Medulla oblongata (tissue), 1 donor: Measurements from ENCODE around the gene NUDT3.
"Not testable (repeated sequence)": the region's sequence is repeated elsewhere in the genome, so short reads cannot be mapped to it uniquely, and the experiment has no call there.

Source experiments
- DNase-seq: peaks from one replicate; pipeline ENCODE4 v3.0.0-alpha.2; 2015; ENCODE audit errors: extremely low spot score

The NUDT3 gene

GRCh38 chr6:34252395-34252794 lies 140.1 kb downstream of the NUDT3 start:
- not testable (repeated sequence) for DNase-seq

DNA sequence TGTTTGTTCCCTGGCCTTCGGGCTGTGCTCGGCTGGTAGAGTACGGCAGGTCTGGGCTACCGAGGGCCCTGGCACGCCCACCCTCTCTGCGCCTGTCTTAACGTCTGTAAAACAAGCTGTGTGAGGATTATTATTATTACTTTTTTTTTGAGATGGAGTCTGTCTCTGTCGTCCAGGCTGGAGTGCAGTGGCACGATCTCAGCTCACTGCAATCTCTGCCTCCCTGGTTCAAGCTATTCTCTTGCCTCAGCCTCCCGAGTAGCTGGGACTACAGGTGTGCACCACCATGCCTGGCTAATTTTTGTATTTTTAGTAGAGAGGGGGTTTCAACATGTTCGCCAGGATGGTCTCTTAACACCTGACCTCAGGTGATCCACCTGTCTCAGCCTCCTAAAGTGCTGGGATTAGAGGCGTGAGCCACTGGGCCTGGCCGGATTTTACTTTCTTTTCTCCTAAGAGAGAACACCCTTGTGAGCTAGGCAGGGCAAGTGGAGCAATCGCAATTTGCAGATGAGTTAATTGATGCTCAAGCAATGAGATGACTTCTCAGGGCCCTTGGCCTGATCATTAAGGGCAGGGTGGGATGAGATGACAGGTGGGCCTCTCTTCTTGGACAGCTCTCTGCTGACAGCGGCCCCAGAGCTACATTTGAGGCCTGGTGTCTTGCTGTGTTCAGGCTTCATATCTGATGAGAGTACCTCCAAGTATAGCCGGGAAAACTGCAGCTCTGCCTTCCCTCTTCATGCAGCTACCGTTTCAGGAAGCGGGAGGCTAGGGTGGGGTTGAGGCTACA lies 142.8 kb downstream of the NUDT3 start:
- DNase-seq = no peak

DNA sequence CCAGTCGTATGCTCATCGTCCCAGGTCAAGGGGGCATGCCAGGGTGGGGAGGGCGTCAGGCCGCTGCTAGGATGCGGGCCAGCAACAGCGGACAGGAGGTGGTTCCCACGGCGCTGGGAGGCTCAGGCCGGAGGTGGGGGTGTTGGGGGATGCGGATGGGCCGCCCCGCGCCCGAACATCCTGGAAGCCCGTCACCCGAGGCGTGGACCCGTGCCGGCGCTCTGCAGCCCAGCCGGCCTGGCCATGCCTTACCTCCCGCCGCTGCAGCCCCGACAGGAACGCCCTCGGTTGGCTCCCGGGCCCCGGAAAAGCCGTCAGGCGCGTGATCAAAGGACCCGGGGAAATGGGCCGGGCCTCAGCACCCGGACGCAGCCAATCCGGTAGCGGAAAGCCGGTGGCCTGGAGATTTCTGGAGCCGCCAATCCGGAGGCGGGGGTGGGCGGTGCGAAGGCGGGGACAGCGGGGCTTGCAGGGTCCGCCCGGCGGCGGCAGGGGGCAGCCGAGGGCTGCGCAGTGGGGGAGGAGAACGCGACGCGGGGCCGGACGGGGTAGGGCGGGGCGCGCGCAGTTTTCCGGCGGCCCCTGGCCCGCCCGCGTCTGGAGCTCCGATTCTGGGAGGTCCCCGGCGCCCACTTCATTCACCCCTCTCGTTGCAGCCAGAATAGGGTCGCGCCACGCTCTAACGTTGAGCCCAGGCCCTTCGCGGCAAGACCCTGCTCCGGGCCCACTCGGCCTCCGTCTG lies 143.6 kb downstream of the NUDT3 start, which contains the start of gene SMIM29:
Gene SMIM29 (minus strand): TSS at position 280 of the 742 bp plus-strand sequence. CDS start 1,215 bp downstream, outside the sequence.
- peak; percentile 98 for DNase-seq

DNA sequence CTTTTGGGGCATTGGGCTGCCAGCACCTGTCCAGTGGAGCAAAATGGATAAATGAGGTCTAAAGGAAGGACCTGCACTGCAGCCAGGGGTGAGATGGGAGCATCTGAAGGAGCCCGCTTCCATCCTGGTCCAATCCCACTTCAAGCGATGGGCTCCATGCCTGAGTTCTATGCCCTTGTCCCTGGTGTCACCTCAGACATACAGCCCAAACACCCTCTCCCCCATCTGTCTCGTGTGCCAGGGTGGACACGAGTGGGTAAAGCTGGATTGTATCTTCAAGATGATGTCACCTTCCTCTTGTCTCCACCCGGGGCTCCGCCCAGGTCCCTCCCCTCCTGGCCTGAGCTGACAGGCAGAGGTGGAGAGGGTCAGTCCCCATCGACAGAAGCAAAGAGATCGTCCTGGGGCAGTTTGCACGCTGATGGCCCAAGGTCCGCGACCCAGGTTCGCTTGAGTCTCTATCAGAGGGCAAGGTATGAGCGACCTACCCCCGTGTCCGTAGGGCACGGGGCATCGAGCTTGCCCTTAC lies 144.2 kb downstream of the NUDT3 start:
- DNase-seq = peak; percentile 53

GRCh38 chr6:34247481-34248197 lies 144.8 kb downstream of the NUDT3 start:
- DNase-seq = no peak

DNA sequence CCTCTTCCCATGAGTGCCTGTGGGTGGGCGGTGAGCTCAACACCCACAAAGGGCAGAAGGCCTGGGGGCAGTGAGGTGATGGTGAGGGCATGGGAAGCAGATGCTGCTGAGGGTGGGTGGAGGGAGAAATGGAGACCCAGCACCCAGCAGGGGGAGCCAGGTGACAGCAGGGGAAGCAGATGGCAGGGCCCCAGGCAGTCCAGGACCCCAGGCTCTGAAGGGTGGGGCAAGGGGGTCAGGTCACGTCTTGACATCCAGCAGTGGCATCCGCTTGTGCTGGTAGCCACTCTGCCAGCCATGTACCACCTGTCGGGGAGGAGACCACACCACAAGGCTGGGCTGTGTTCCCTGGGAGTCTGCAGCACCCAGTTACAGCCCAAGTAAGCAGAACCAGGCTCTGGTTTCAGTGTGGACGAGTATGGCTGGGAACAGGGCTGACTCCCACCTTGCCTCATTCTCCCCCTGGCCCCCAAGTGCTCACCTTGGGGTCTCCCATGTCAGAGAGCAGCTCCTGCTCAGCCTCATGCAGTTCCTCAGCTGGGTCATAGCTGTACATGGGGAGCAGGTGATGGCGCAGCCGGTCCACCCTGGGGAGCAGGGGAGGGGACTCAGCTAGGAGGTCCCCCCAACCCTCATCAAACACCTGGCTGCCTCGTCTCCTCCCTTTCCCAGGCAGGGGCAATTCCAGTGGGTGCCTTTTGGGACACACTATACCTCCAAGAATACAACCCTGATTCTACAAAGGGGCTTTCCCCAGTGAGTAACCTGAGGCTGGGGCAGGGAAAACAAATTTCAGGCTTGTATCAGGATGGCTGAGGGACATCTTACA lies 145.7 kb downstream of the NUDT3 start:
- DNase-seq = no peak

- no peak for DNase-seq
These were observed 146.3 kb downstream of the NUDT3 start for GRCh38 chr6:34246249-34246562.

DNA sequence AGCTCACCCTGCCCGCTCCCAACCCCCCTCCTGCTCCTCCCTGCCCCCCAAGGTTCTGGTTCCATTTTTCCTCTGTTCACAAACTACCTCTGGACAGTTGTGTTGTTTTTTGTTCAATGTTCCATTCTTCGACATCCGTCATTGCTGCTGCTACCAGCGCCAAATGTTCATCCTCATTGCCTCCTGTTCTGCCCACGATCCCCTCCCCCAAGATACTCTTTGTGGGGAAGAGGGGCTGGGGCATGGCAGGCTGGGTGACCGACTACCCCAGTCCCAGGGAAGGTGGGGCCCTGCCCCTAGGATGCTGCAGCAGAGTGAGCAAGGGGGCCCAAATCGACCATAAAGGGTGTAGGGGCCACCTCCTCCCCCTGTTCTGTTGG lies 146.7 kb downstream of the NUDT3 start:
- DNase-seq = not testable (repeated sequence)

DNA sequence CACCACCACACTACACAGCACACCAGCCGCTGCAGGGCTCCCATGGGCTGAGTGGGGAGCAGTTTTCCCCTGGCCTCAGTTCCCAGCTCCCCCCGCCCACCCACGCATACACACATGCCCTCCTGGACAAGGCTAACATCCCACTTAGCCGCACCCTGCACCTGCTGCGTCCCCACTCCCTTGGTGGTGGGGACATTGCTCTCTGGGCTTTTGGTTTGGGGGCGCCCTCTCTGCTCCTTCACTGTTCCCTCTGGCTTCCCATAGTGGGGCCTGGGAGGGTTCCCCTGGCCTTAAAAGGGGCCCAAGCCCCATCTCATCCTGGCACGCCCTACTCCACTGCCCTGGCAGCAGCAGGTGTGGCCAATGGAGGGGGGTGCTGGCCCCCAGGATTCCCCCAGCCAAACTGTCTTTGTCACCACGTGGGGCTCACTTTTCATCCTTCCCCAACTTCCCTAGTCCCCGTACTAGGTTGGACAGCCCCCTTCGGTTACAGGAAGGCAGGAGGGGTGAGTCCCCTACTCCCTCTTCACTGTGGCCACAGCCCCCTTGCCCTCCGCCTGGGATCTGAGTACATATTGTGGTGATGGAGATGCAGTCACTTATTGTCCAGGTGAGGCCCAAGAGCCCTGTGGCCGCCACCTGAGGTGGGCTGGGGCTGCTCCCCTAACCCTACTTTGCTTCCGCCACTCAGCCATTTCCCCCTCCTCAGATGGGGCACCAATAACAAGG lies 147.3 kb downstream of the NUDT3 start:
- DNase-seq = not testable (repeated sequence)

GRCh38 chr6:34243901-34244884 lies 148.3 kb downstream of the NUDT3 start:
- DNase-seq = peak; percentile 44

DNA sequence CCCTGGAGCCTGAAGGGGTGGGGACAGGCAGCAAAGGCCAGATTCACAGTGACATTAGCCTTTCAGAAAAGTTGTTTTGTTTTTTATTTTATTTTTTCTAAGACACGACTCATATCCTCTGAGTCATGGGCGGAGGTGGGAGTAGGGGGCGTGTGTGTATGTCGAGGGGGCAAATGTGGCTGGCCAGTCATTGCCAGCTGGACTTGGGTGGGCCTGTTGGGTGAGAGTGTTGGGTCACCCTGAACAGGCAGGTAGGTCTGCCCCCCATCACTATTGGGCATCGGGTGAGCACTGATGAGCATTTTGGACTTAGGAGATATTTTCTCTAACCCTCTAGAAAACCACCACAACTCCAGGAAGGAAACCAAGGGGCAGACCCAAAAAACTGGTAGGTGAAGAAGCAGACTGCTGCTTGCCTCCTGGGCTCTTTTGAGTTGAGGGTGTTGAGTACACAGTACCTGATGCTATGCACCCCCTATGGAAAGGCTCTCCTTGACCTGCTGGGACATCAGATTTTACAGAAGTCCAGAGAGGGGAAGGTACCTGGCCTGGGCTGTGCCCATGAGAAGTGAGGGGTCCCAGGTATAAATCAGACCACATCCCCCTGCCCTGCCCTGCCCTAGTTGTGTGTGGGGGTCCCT lies 149.2 kb downstream of the NUDT3 start:
- no peak for DNase-seq

- no peak for DNase-seq
These were observed 150.0 kb downstream of the NUDT3 start for GRCh38 chr6:34242252-34243130.

GRCh38 chr6:34241351-34242215 lies 150.9 kb downstream of the NUDT3 start:
- DNase-seq = no peak

DNA sequence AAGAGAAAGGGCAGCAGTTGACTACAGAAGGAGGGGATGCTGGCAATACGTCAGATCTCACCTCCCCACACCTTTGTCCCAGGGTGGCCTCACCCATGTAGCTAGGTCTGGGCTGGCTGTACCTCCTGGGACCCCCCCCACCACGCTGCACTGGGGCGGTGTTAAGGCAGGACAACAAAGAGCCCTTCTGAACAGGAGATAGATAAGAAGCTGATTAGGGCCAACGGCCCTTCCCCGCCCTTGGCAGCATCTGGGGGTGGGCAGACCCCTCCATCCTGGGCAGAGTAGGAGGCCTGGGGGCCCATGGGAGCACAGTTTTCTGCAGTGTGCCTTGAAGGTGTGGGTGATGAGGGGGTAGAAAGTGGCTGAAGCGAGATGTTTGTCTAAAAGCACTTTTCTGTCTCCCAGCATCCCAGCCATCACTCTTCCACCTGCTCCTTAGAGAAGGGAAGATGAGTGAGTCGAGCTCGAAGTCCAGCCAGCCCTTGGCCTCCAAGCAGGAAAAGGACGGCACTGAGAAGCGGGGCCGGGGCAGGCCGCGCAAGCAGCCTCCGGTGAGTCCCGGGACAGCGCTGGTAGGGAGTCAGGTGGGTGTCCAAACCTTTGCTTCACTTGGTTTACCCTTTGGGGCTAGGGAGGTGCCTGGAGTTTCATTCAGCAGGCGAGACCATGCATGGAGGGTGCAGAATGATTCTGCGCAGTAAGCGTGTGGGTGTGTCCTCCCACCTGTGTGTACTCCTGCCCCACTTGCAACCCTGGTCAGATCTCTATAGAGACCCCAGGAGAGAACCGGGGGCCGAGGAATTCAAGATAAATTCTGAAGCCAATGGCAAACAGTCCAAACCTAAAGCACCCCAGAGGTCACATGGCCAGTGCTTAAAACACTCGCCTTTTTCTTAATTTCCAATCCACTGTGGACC lies 151.9 kb downstream of the NUDT3 start:
- DNase-seq = no peak

DNA sequence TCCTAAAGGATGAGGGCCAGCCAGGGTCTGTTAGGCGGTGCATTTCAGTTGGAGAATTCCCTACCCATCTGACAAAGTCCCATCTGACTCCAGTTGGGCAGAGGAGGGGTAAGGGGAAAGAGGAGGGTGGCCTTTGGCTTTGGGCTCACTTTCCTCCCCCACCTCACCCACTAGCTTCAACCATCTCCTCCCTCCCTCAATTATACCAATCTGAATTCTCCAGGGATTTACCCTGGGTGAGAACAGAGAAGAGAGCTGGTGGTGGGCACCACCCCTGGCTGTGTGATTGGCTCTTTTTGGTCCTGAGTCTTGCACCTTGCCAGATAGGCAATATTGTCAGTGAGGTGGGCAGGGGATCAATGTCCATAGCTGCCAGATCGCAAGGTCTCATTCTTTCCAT lies 152.6 kb downstream of the NUDT3 start:
- DNase-seq = no peak

DNA sequence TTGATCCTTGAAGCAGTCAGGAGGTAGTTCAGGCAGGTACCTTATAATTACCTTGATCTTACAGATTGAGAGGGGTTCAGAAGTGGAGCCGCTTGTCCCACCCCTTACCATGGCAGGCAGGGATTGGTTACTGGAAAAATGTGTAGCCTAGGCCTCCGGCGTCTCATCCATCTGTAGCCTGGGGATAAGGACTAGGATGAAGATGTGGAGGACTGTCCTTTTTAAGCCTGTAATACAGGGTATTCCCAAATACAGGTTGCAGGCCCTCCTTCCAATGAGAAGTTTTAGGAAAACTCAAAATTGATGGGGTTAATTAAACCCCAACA lies 153.0 kb downstream of the NUDT3 start:
- no peak for DNase-seq
